ENCODE results near the gene GTPBP1. TPM values are rescaled to one million over a fixed set of nuclear protein-coding genes. Genes with fewer than 3 reads are reported as not detected.

The GTPBP1 gene
- total and polyA plus RNA-seq, 2 of the 13 experiments (the other 11 are each of a cell fraction or from before 2014, with no cell fraction given), result 22.3 to 27.0 TPM

- TF ChIP-seq CHD4 (IDR thresholded peaks at IDR 0.05; ENCODE audit: borderline replicate concordance, low read length), result no peak
- TF ChIP-seq ZNF766 (CRISPR knock-in tag; IDR thresholded peaks at IDR 0.05; ENCODE audit: borderline replicate concordance), result peak; percentile 69; the same call in 1 of the 2 replicates
- no peak for TF ChIP-seq SRSF4 (IDR thresholded peaks at IDR 0.05; ENCODE audit: low read depth, low read length, poor library complexity, severe bottlenecking)
- TF ChIP-seq ZNF446 (CRISPR knock-in tag; IDR thresholded peaks at IDR 0.05), result peak; percentile 84
- peak; percentile 55; the same call in 1 of the 2 replicates for TF ChIP-seq ZSCAN25 (CRISPR knock-in tag; IDR thresholded peaks at IDR 0.05)
- no peak for TF ChIP-seq THAP9 (CRISPR knock-in tag; IDR thresholded peaks at IDR 0.05; ENCODE audit: borderline replicate concordance)
- no peak for TF ChIP-seq SALL2 (CRISPR knock-in tag; IDR thresholded peaks at IDR 0.05)
- TF ChIP-seq MNT (IDR thresholded peaks at IDR 0.05), result no peak
- peak; percentile 91 for TF ChIP-seq KLF15 (CRISPR knock-in tag; IDR thresholded peaks at IDR 0.05; ENCODE audit: borderline replicate concordance)
- peak; percentile 67 for TF ChIP-seq DR1 (CRISPR knock-in tag; IDR thresholded peaks at IDR 0.05)
- no peak for TF ChIP-seq U2AF2 (IDR thresholded peaks at IDR 0.05; ENCODE audit: low read depth, low read length)
- peak; percentile 35 for TF ChIP-seq TBL1XR1 (IDR thresholded peaks at IDR 0.05; ENCODE audit: borderline replicate concordance, low read length, partially characterized antibody)
- TF ChIP-seq ZNF12 (CRISPR knock-in tag; IDR thresholded peaks at IDR 0.05), result no peak
- no peak for TF ChIP-seq SRSF9 (IDR thresholded peaks at IDR 0.05; ENCODE audit: borderline replicate concordance, insufficient read depth, low read depth, low read length, poor library complexity, severe bottlenecking)
- TF ChIP-seq GTF3A (CRISPR knock-in tag; conservative IDR thresholded peaks at IDR 0.05), result no peak; the same call in 1 of the 2 replicates
- TF ChIP-seq RERE (CRISPR knock-in tag; IDR thresholded peaks at IDR 0.05; ENCODE audit: low read depth), result no peak
- TF ChIP-seq ZNF605 (CRISPR knock-in tag; IDR thresholded peaks at IDR 0.05), result peak; percentile 93
- TF ChIP-seq BORCS8-MEF2B (CRISPR knock-in tag; IDR thresholded peaks at IDR 0.05), result peak; percentile 83
- no peak for TF ChIP-seq ZNF17 (CRISPR knock-in tag; IDR thresholded peaks at IDR 0.05)
- TF ChIP-seq MAFG (CRISPR knock-in tag; IDR thresholded peaks at IDR 0.05), result no peak
These were observed 49.6 kb downstream of the GTPBP1 start (continued) for GRCh38 chr22:38755155-38755910.
